GM20431 (cell line): Measurements from ENCODE around the gene E4F1.

Experiments
- in situ Hi-C: fragments of 300-500 bp; cut with MseI, MboI; formaldehyde crosslinking; loops from one replicate; pipeline ENCODE4 v1.15.0; 2020; ENCODE audit warnings: low sequenced_read_pairs; ENCODE audit not compliant: unreplicated experiment

The E4F1 gene

GRCh38 chr16:2205967-2206313 lies 17.5 kb upstream of the E4F1 start:
- in situ Hi-C loops: no loop called here

DNA sequence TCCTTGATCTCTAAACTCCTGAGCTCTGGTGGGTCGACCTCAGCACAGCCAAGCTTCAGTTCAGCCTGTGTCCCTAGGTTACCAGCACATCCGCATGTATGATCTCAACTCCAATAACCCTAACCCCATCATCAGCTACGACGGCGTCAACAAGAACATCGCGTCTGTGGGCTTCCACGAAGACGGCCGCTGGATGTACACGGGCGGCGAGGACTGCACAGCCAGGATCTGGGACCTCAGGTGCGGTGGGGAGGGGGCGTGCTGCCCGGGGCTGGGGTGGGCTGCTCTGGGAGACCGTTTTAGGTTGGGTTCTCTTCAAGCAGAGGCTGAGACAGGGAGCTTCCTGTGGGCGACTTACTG lies 17.0 kb upstream of the E4F1 start:
- in situ Hi-C loops: no loop called here

GRCh38 chr16:2206780-2207433 lies 16.5 kb upstream of the E4F1 start:
- in situ Hi-C loops: no loop called here

GRCh38 chr16:2207872-2208271 lies 15.5 kb upstream of the E4F1 start:
- in situ Hi-C loops: no loop called here

GRCh38 chr16:2208308-2208707 lies 15.1 kb upstream of the E4F1 start:
- in situ Hi-C loops: no loop called here

DNA sequence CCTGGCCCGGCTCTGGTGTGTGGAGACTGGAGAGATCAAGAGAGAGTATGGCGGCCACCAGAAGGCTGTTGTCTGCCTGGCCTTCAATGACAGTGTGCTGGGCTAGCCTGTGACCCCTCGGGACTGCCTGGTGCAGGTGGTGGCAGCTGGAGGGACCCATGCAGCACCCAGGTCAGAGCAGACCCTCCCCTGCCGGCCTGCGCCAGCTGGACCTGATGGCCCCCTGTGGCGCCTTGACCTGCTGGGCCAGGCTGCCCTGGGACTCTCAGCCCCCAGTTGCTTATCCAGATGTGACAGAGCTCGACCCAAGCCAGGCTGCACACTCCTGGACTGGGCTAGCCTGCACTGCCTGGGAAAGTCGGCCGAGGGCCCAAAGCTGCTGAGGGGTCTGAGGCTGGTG lies 14.6 kb upstream of the E4F1 start:
- in situ Hi-C loops: no loop called here

- in situ Hi-C loops: no loop called here
Measured at GRCh38 chr16:2209258-2210008, 14.0 kb upstream of the E4F1 start.

GRCh38 chr16:2210009-2210332 lies 13.4 kb upstream of the E4F1 start:
- in situ Hi-C loops: no loop called here

DNA sequence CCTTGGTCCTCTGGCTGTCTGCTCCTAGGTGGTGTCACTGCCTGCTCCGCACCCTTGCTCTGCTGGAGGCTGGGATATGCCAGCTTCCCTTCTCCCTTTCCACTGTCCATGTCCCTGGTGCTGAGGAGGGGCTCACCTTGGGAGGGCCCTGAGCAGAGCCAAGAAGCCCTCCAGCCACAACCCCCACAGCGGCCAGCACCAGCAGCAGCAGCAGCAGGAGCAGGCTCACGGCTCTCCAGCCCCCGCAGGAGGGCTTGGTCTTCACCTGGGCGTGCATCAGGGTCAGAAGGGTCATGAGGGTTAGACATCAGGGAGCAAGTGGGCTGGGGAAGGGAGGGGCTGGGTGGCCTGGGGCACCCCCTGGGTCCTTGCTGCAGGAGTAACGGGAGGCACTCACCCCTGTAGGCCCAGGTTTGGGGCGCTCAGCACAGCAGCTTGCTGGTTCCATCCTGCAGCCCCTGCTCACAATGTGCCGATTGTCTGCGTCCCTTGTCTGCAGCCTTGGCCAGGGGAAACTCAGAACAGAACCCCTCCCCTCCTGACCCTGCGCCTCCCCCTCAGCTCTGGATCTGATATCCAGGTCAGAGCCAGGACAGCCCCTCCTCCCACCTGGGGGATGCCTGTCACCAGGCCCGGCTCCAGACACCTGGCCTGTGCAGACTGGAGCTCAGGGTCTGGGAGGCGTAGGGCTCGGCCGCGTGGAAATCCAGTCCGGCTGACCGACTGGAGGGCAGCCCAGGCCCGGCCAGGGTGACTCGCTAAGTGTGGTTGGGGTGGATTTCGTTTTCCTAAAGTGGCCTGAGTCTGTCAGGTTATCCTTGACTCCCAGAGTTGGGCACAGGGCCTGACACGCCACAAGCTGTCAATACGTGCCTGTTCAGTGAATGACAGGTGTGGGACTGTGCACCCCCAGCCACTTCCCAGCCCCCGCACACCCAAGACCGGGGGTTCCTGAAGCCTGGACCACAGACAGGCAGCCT lies 12.7 kb upstream of the E4F1 start, which contains the start of gene BRICD5:
BRICD5 (minus strand) TSS at position 478 of the 980 bp plus-strand sequence; CDS start at position 448, 30 bp downstream.
- in situ Hi-C loops: no loop called here

GRCh38 chr16:2211923-2212347 lies 11.5 kb upstream of the E4F1 start:
- in situ Hi-C loops: no loop called here

- in situ Hi-C loops: no loop called here
Measured at GRCh38 chr16:2212362-2213324, 10.7 kb upstream of the E4F1 start.

DNA sequence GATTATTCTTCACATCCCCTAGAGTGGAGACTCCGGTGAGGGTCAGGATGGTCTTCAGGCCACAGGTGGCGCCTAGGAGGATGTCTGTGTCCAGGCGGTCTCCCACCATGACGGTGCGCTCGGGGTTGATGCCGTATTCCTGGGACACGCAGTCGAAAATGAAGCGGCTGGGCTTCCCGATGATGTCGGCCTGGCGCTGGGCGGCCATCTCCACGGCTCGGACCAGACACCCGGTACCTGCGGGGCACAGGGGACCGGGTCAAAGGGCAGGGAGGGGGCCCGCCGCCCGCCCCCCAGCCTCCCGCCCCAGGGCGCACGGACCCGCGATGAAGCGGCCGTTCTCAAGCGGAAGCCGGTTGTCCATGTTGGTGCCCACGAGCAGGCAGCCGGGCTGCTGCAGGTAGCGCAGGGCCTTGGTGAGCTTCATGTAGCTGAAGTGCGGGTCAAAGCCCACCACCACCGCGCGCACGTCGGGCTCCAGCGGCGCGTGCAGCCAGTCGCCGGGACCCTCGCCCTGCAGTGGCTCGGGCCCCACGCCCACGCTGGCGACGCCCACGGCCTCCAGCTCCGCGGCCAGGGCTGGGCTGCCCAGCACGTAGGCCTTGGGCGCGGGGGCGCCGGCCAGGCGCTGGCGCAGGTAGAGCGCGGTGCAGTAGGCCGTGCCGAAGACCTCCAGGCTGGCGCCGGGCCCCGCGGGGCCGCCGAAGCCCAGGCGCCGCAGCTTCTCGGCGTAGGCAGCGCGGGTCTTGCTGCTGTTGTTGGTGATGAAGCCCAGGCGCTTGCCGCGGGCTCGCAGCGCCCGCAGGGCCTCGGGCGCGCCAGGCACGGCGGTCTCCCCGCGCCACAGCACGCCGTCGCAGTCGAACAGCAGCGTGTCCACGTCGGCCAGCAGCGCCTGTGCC lies 9.3 kb upstream of the E4F1 start:
- in situ Hi-C loops: no loop called here

DNA sequence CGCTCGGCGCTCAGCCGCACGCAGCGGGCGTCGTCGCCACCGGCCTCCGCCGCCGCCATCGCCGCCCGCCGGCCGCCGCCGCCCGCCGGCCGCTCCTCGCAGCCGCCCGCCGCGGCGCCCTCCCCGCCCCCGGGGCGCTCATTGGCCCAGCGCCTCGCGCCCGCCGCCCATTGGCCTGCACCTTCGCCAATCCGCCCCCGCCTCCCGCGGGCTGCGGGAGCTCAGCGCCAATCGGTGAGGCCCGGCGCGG lies 8.7 kb upstream of the E4F1 start, which contains the start of gene PGP:
PGP (minus strand) TSS at position 122 of the 250 bp plus-strand sequence; CDS start at position 59, 63 bp downstream.
- in situ Hi-C loops: no loop called here

DNA sequence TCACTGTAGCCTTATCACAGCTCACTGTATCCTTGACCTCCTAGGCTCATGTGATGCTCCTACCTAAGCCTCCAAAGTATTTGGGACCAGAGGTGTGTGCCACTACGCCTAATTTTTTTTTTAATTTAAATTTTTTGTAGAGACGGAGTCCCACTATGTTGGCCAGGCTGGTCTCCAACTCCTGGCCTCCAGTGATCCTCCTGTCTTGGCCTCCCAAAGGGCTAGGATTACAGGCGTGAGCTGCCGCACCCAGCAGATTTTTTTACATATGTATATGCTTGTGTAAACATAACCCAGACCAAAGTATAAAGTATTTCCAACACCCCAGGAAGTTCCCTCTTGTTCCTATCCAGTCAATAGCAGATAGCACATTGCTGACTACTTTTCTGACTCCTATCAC lies 7.1 kb upstream of the E4F1 start:
- in situ Hi-C loops: no loop called here

DNA sequence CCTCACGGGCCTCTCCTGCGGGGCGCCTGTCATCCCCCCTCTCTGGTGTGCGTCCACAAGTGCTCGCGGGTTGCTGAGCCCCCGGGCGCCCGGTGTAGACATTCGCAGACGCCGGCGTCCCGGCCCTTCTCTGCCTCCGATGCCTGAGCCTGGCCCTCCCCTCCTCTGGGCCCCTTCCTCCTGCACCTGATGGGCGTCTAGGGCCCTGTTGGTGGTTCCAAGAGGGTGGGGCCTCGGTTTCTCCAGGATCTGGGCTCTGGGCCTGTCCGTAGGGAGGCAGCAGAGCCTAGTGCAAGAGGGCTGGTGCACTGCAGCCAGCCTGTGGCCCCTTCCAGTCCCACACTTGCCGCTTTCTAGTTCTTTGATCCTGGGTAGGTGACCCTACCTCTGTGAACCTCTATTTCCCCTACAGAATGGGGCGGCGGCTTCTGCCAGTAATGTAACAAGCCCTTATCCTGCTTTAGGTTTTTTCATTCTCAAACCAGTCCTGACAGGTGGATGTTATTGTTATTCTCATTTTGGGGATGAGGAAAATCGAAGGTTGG lies 623 bp downstream of the E4F1 start:
- in situ Hi-C loops: no loop called here

GRCh38 chr16:2226245-2226793 lies 2.9 kb downstream of the E4F1 start:
- in situ Hi-C loops: no loop called here

- in situ Hi-C loops: no loop called here
Measured at GRCh38 chr16:2226918-2227317, 3.5 kb downstream of the E4F1 start.

DNA sequence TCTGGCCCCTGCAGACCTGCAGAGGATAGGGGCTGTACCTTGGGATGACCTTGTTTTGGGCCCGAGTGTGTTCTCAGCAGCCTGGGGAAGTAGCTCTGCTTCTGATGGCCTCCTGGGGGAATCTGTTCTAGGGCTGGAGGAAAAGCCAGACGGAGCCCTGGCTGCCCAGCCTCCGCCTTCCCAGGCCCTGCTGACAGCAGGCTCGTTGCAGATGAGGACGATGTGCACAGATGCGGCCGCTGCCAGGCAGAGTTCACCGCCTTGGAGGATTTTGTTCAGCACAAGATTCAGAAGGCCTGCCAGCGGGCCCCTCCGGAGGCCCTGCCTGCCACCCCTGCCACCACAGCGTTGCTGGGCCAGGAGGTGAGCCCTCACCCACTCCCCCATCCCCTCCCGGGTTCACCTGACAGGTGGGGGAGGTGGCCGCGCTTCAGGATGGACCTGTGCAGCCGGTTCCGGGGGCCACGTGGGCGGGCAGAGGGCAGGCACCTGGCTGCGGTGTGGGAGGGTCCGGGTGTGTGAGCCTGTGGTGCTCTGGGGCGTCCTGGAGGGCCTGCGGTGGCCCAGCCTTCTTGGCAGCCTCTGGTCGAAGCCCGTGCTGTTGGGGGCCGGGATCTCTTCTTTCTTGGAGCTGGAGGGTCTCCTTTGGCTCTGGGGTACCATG lies 4.9 kb downstream of the E4F1 start:
- in situ Hi-C loops: no loop called here
